ENCODE measurements around the gene PMM1.

Gene PMM1

GRCh38 chr22:41567512-41567768, 22.2 kb downstream of the PMM1 start:
- peak overlapping the region in 1 of 2 experiments; percentile 59 for H2BK12ac ChIP-seq (ENCODE audit: low read length in 2 of 2)
- H3K27me3 ChIP-seq (ENCODE audit: control insufficient read depth in 1 of 2, insufficient read depth in 1 of 2, low read length in 2 of 2), result no peaks in the 10 kb centered on the region
- no peak for DNase-seq

GRCh38 chr22:41565403-41566054, 24.1 kb downstream of the PMM1 start:
- Histone ChIP-seq H3K4me1 (ENCODE audit: control insufficient read depth, insufficient read depth, low read depth, low read length) (peaks cover 40% of the 10 kb centered on the region), H3K27me3 (ENCODE audit: control insufficient read depth in 1 of 2, insufficient read depth in 1 of 2, low read length in 2 of 2) (no peaks in the 10 kb centered on the region), H3K27ac (ENCODE audit: low read length, poor library complexity, severe bottlenecking) (peak overlapping the region; percentile 68), H3K36me3 (ENCODE audit: control insufficient read depth in 1 of 2, insufficient read depth in 2 of 2, low read depth in 1 of 2, low read length in 2 of 2) (no peaks in the 10 kb centered on the region), H3K14ac (ENCODE audit: low read length in 2 of 2) (no peak overlapping the region), H2AFZ (ENCODE audit: low read depth, low read length) (no peak overlapping the region), H3K18ac (ENCODE audit: low read depth in 1 of 2, low read length in 2 of 2) (peak overlapping the region in 1 of 2 experiments; percentile 48), H3K23ac (ENCODE audit: low read length in 2 of 2) (no peak overlapping the region), H3K4me2 (ENCODE audit: low read length, poor library complexity, severe bottlenecking) (peak overlapping the region; percentile 20), H4K91ac (ENCODE audit: low read length) (no peak overlapping the region), H3K4me3 (ENCODE audit: insufficient read depth in 1 of 2, low read depth in 1 of 2, low read length in 2 of 2) (no peak overlapping the region), H2BK15ac (ENCODE audit: low read depth, poor library complexity, severe bottlenecking) (no peak overlapping the region), H3K79me1 (replicated peaks; ENCODE audit: low read length, poor library complexity, severe bottlenecking) (no peaks in the 10 kb centered on the region), H3K9ac (ENCODE audit: low read length) (no peak overlapping the region), H2BK12ac (ENCODE audit: low read length in 2 of 2) (peak overlapping the region in 1 of 2 experiments; percentile 56), H3K9me3 (ENCODE audit: control insufficient read depth, low read length) (no peaks in the 10 kb centered on the region), H2AK5ac (ENCODE audit: low read length, severe bottlenecking) (no peak overlapping the region), H4K8ac (ENCODE audit: low read length) (peak overlapping the region; percentile 55), H3K4ac (ENCODE audit: low read depth in 1 of 2, low read length in 2 of 2) (no peak overlapping the region), H2BK120ac (ENCODE audit: low read depth, low read length) (no peak overlapping the region), H2BK5ac (ENCODE audit: low read depth, low read length, poor library complexity, severe bottlenecking) (no peak overlapping the region)
- peak; percentile 89 for DNase-seq
- 13% methylated on average over 7 of the region's 8 CpGs for WGBS

More at GRCh38 chr22:41567512-41567768, 22.2 kb downstream of the PMM1 start:
- Histone ChIP-seq H3K14ac (ENCODE audit: low read length in 2 of 2) (no peak overlapping the region), H4K8ac (ENCODE audit: low read length) (no peak overlapping the region), H3K9ac (ENCODE audit: low read length) (no peak overlapping the region), H2AFZ (ENCODE audit: low read depth, low read length) (no peak overlapping the region), H3K23ac (ENCODE audit: low read length in 2 of 2) (no peak overlapping the region), H2AK5ac (ENCODE audit: low read length, severe bottlenecking) (no peak overlapping the region), H3K79me1 (replicated peaks; ENCODE audit: low read length, poor library complexity, severe bottlenecking) (no peaks in the 10 kb centered on the region), H3K36me3 (ENCODE audit: control insufficient read depth in 1 of 2, insufficient read depth in 2 of 2, low read depth in 1 of 2, low read length in 2 of 2) (peaks cover 0 to 6% of the 10 kb centered on the region in 2 experiments), H3K4me1 (ENCODE audit: control insufficient read depth, insufficient read depth, low read depth, low read length) (peaks cover 22% of the 10 kb centered on the region), H4K91ac (ENCODE audit: low read length) (no peak overlapping the region), H3K4me3 (ENCODE audit: insufficient read depth in 1 of 2, low read depth in 1 of 2, low read length in 2 of 2) (no peak overlapping the region), H3K4me2 (ENCODE audit: low read length, poor library complexity, severe bottlenecking) (no peak overlapping the region), H2BK15ac (ENCODE audit: low read depth, poor library complexity, severe bottlenecking) (peak overlapping the region; percentile 21), H3K18ac (ENCODE audit: low read depth in 1 of 2, low read length in 2 of 2) (peak overlapping the region in 1 of 2 experiments; percentile 18), H3K9me3 (ENCODE audit: control insufficient read depth, low read length) (no peaks in the 10 kb centered on the region), H3K27ac (ENCODE audit: low read length, poor library complexity, severe bottlenecking) (no peak overlapping the region), H2BK120ac (ENCODE audit: low read depth, low read length) (no peak overlapping the region), H3K4ac (ENCODE audit: low read depth in 1 of 2, low read length in 2 of 2) (no peak overlapping the region), H2BK5ac (ENCODE audit: low read depth, low read length, poor library complexity, severe bottlenecking) (no peak overlapping the region)
- WGBS, result 94% methylated on average over 3 of the region's 3 CpGs

GRCh38 chr22:41564563-41564962, 25.1 kb downstream of the PMM1 start:
- peak overlapping the region; percentile 59 for H2AK5ac ChIP-seq (ENCODE audit: low read length, severe bottlenecking)
- no peak overlapping the region for H2BK15ac ChIP-seq (ENCODE audit: low read depth, poor library complexity, severe bottlenecking)
- no peak overlapping the region for H3K4me2 ChIP-seq (ENCODE audit: low read length, poor library complexity, severe bottlenecking)
- DNase-seq, result peak; percentile 40
- no peak overlapping the region for H3K9ac ChIP-seq (ENCODE audit: low read length)
- 63% methylated on average over 8 of the region's 8 CpGs for WGBS
- no peaks in the 10 kb centered on the region for H3K36me3 ChIP-seq (ENCODE audit: control insufficient read depth in 1 of 2, insufficient read depth in 2 of 2, low read depth in 1 of 2, low read length in 2 of 2)
- H3K9me3 ChIP-seq (ENCODE audit: control insufficient read depth, low read length), result no peaks in the 10 kb centered on the region
- no peaks in the 10 kb centered on the region for H3K79me1 ChIP-seq (replicated peaks; ENCODE audit: low read length, poor library complexity, severe bottlenecking)
- peak overlapping the region; percentile 4 to 49 for H2BK12ac ChIP-seq (ENCODE audit: low read length in 2 of 2)
- no peak overlapping the region for H3K23ac ChIP-seq (ENCODE audit: low read length in 2 of 2)
- no peak overlapping the region for H4K8ac ChIP-seq (ENCODE audit: low read length)
- H4K91ac ChIP-seq (ENCODE audit: low read length), result no peak overlapping the region
- H3K27me3 ChIP-seq (ENCODE audit: control insufficient read depth in 1 of 2, insufficient read depth in 1 of 2, low read length in 2 of 2), result no peaks in the 10 kb centered on the region
- H3K4ac ChIP-seq (ENCODE audit: low read depth in 1 of 2, low read length in 2 of 2), result no peak overlapping the region
- peaks cover 47% of the 10 kb centered on the region for H3K4me1 ChIP-seq (ENCODE audit: control insufficient read depth, insufficient read depth, low read depth, low read length)
- no peak overlapping the region for H2BK120ac ChIP-seq (ENCODE audit: low read depth, low read length)
- peak overlapping the region in 1 of 2 experiments; percentile 34 for H3K18ac ChIP-seq (ENCODE audit: low read depth in 1 of 2, low read length in 2 of 2)
- no peak overlapping the region for H3K14ac ChIP-seq (ENCODE audit: low read length in 2 of 2)
- H2BK5ac ChIP-seq (ENCODE audit: low read depth, low read length, poor library complexity, severe bottlenecking), result no peak overlapping the region
- no peak overlapping the region for H3K27ac ChIP-seq (ENCODE audit: low read length, poor library complexity, severe bottlenecking)
- no peak overlapping the region for H3K4me3 ChIP-seq (ENCODE audit: insufficient read depth in 1 of 2, low read depth in 1 of 2, low read length in 2 of 2)
- no peak overlapping the region for H2AFZ ChIP-seq (ENCODE audit: low read depth, low read length)

- H3K79me1 ChIP-seq (replicated peaks; ENCODE audit: low read length, poor library complexity, severe bottlenecking), result no peaks in the 10 kb centered on the region
- H3K14ac ChIP-seq (ENCODE audit: low read length in 2 of 2), result peak overlapping the region in 1 of 2 experiments; percentile 64
- H2AFZ ChIP-seq (ENCODE audit: low read depth, low read length), result no peak overlapping the region
- no peaks in the 10 kb centered on the region for H3K36me3 ChIP-seq (ENCODE audit: control insufficient read depth in 1 of 2, insufficient read depth in 2 of 2, low read depth in 1 of 2, low read length in 2 of 2)
- H3K9ac ChIP-seq (ENCODE audit: low read length), result peak overlapping the region; percentile 49
- H2BK120ac ChIP-seq (ENCODE audit: low read depth, low read length), result peak overlapping the region; percentile 4
- H4K91ac ChIP-seq (ENCODE audit: low read length), result peak overlapping the region; percentile 48
- peak overlapping the region in 1 of 2 experiments; percentile 22 for H3K4me3 ChIP-seq (ENCODE audit: insufficient read depth in 1 of 2, low read depth in 1 of 2, low read length in 2 of 2)
- WGBS, result 0% methylated on average over 4 of the region's 10 CpGs
- DNase-seq, result peak; percentile 88
- H2BK5ac ChIP-seq (ENCODE audit: low read depth, low read length, poor library complexity, severe bottlenecking), result peak overlapping the region; percentile 74
- H3K4me1 ChIP-seq (ENCODE audit: control insufficient read depth, insufficient read depth, low read depth, low read length), result peaks cover 47% of the 10 kb centered on the region
- peak overlapping the region; percentile 79 to 94 for H2BK12ac ChIP-seq (ENCODE audit: low read length in 2 of 2)
- H3K4me2 ChIP-seq (ENCODE audit: low read length, poor library complexity, severe bottlenecking), result peak overlapping the region; percentile 59
- no peak overlapping the region for H3K23ac ChIP-seq (ENCODE audit: low read length in 2 of 2)
- peak overlapping the region; percentile 71 for H3K27ac ChIP-seq (ENCODE audit: low read length, poor library complexity, severe bottlenecking)
- peak overlapping the region; percentile 62 for H4K8ac ChIP-seq (ENCODE audit: low read length)
- H2AK5ac ChIP-seq (ENCODE audit: low read length, severe bottlenecking), result peak overlapping the region; percentile 84
- no peaks in the 10 kb centered on the region for H3K27me3 ChIP-seq (ENCODE audit: control insufficient read depth in 1 of 2, insufficient read depth in 1 of 2, low read length in 2 of 2)
- H3K18ac ChIP-seq (ENCODE audit: low read depth in 1 of 2, low read length in 2 of 2), result peak overlapping the region; percentile 70 to 92
- H2BK15ac ChIP-seq (ENCODE audit: low read depth, poor library complexity, severe bottlenecking), result no peak overlapping the region
- H3K4ac ChIP-seq (ENCODE audit: low read depth in 1 of 2, low read length in 2 of 2), result peak overlapping the region; percentile 76 to 78
- H3K9me3 ChIP-seq (ENCODE audit: control insufficient read depth, low read length), result no peaks in the 10 kb centered on the region
Measured at GRCh38 chr22:41563051-41563711, 26.5 kb downstream of the PMM1 start.
